Activated CD8-positive, alpha-beta memory T cell treated with anti-CD3 and anti-CD28 coated beads, Interleukin-2, amount 50 U/mL, for 1 hour (primary cell): ENCODE results near the gene FBXL3.

Experiments used
- DNase-seq: peaks from one replicate; pipeline ENCODE4 v3.0.0-alpha.2; 2020; ENCODE audit errors: extremely low read depth

Gene FBXL3

GRCh38 chr13:77026861-77027621 lies at the start of gene FBXL3:
FBXL3 (minus strand) TSS chr13:77027159; CDS start chr13:77021860, 5,299 bp downstream.
- DNase-seq, result peak; percentile 47

- no peak for DNase-seq
Observed at GRCh38 chr13:77067519-77067918, 40.6 kb upstream of the FBXL3 start.

GRCh38 chr13:77065461-77066147 lies 38.6 kb upstream of the FBXL3 start:
- DNase-seq, result no peak

GRCh38 chr13:77062097-77062496 lies 35.1 kb upstream of the FBXL3 start:
- no peak for DNase-seq

GRCh38 chr13:77061362-77061761 lies 34.4 kb upstream of the FBXL3 start:
- DNase-seq, result no peak

GRCh38 chr13:77056886-77057285 lies 29.9 kb upstream of the FBXL3 start:
- no peak for DNase-seq

GRCh38 chr13:77056382-77056781 lies 29.4 kb upstream of the FBXL3 start:
- DNase-seq, result no peak

- DNase-seq, result no peak
Observed at GRCh38 chr13:77055158-77055557, 28.2 kb upstream of the FBXL3 start.

GRCh38 chr13:77053192-77053591 lies 26.2 kb upstream of the FBXL3 start:
- no peak for DNase-seq

GRCh38 chr13:77048681-77049080 lies 21.7 kb upstream of the FBXL3 start:
- DNase-seq, result no peak

GRCh38 chr13:77047649-77048343 lies 20.8 kb upstream of the FBXL3 start:
- no peak for DNase-seq

- no peak for DNase-seq
Observed at GRCh38 chr13:77042566-77043177, 15.7 kb upstream of the FBXL3 start.

- no peak for DNase-seq
Observed at GRCh38 chr13:77040835-77041234, 13.9 kb upstream of the FBXL3 start.

- no peak for DNase-seq
Observed at GRCh38 chr13:77040076-77040475, 13.1 kb upstream of the FBXL3 start.

GRCh38 chr13:77038907-77039480 lies 12.0 kb upstream of the FBXL3 start:
- no peak for DNase-seq

GRCh38 chr13:77036279-77036678 lies 9.3 kb upstream of the FBXL3 start:
- DNase-seq, result no peak

- no peak for DNase-seq
Observed at GRCh38 chr13:77034881-77035280, 7.9 kb upstream of the FBXL3 start.

- DNase-seq, result no peak
Observed at GRCh38 chr13:77033717-77034302, 6.9 kb upstream of the FBXL3 start.

- DNase-seq, result no peak
Observed at GRCh38 chr13:77031656-77032243, 4.8 kb upstream of the FBXL3 start.

- no peak for DNase-seq
Observed at GRCh38 chr13:77029436-77029835, 2.5 kb upstream of the FBXL3 start.

GRCh38 chr13:77028202-77028601 lies 1.2 kb upstream of the FBXL3 start:
- no peak for DNase-seq
